ENCODE measurements around the gene MEDAG.

GRCh38 chr13:30872685-30873461 lies 33.2 kb upstream of the MEDAG start:
- no peak for TF ChIP-seq MAX (IDR thresholded peaks at IDR 0.05; ENCODE audit: low read depth, low read length)
- TF ChIP-seq POLR2A (IDR thresholded peaks at IDR 0.05; ENCODE audit: extremely low read depth, insufficient read length), result no peak
